T47D (cell line): ENCODE measurements around the gene ABCA7.
A peak's percentile ranks its signal among the peaks of the same experiment; 100 is the strongest.

Source experiments
- DNase-seq, 2 experiments: peaks; one replicate each; pipeline versions ENCODE4 v3.0.0 to v3.0.0-alpha.2; 2011 to 2012; ENCODE audit warnings: low read depth in 1 of 2, low spot score in 1 of 2
- JUND ChIP-seq: IDR thresholded peaks from 2 replicates; pipeline ENCODE4 v1.6.1; 2012; ENCODE audit warnings: low read depth
- in situ Hi-C: cut with HindIII; loops from 2 replicates; pipeline ENCODE4 v1.10.0; 2016; ENCODE audit warnings: low sequenced_read_pairs, low pct_unique_long_range_greater_than_20kb

The ABCA7 gene

DNA sequence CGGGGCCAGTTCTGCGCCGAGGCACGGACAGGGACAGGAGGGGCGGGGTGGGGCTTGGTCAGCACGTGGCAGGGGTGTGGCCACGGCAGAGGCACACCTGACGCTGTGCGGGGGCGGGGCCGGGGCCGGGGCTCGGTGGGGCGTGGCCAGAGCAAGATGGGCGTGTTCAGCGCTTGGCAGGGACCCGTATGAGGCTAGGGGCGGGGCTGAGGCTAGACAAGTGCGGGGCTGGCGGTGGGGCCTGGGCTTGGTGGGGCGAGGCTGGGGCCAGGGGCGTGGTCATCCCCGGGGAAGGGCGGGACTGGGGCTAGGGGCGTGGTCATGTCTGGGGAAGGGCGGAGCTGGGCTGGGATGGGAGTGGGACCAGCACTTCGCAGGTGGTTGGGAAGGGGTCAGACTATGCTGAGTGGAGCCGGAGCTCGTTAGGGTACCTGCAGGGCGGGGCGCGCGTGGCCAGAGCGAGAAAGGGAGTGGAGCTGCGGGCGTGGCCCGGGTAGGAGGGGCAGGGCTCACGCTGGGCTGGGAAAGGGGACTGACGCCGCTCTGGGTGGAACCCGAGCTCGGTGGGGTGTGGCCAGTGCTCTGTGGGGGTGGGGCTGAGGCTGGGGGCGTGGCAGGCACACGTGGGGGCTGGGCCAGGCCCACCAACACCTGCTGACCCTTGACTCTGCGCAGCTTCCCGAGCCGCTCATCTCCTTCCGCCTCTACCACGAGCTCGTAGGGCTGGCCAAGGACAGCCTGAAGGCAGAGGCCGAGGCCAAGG is 42.4 kb downstream of the ABCA7 start:
- in situ Hi-C loops = no loop called here
- TF ChIP-seq JUND = no peak
- peak; percentile 88 to 96 for DNase-seq

- no peak for DNase-seq
- no peak for TF ChIP-seq JUND
- in situ Hi-C loops = no loop called here
Measured at GRCh38 chr19:1082928-1083816, 43.3 kb downstream of the ABCA7 start.

- in situ Hi-C loops = no loop called here
- no peak for DNase-seq
- TF ChIP-seq JUND = no peak
Measured at GRCh38 chr19:1084024-1084868, 44.3 kb downstream of the ABCA7 start.

DNA sequence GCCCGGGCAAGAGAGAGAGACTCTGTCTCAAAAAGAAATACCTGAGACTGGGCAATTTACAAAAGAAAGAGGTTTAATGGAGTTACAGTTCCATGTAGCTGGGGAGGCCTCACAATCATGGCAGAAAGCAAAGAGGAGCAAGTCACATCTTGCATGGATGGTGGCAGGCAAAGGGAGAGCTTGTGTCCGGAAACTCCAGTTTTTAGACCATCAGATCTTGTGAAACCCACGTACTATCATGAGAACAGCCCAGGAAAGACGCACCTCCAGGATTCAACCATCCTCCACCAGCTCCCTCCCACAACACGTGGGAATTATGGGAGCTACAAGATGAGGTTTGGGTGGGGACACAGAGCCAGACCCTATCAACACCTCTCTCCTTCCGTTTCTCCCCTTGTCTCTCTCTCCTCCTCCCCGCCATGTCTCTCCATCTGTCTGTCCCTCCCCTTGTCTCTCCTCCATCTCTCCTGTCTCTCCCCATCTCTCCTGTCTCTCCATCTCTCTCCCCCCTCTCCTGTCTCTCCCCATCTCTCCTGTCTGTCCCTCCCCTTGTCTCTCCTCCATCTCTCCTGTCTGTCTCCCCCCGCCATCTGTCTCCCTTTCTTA is 45.2 kb downstream of the ABCA7 start:
- in situ Hi-C loops = no loop called here
- TF ChIP-seq JUND = no peak
- no peak for DNase-seq

GRCh38 chr19:1085676-1086442 is 46.0 kb downstream of the ABCA7 start:
- no peak for TF ChIP-seq JUND
- in situ Hi-C loops = no loop called here
- DNase-seq = no peak

DNA sequence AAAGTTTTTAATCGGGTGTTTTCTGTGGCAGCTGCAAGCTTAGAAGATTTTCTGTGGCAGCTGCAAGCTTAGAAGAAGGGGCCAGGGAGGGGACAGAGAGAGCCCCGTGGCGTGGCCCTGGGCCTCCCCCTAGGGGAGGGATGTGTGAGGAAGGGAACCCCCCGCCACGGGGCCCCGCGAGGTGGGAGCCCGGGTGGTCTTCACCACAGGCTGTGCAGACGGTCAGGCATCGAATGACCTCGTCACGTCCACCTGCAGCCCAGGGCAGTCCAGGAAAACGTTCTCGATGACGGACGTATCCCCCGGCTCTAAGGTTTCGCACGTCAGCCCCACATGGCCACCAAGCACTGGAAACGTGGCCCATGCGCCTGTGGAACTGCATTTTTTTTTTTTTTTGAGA is 46.7 kb downstream of the ABCA7 start:
- TF ChIP-seq JUND = no peak
- no peak for DNase-seq
- in situ Hi-C loops = no loop called here

DNA sequence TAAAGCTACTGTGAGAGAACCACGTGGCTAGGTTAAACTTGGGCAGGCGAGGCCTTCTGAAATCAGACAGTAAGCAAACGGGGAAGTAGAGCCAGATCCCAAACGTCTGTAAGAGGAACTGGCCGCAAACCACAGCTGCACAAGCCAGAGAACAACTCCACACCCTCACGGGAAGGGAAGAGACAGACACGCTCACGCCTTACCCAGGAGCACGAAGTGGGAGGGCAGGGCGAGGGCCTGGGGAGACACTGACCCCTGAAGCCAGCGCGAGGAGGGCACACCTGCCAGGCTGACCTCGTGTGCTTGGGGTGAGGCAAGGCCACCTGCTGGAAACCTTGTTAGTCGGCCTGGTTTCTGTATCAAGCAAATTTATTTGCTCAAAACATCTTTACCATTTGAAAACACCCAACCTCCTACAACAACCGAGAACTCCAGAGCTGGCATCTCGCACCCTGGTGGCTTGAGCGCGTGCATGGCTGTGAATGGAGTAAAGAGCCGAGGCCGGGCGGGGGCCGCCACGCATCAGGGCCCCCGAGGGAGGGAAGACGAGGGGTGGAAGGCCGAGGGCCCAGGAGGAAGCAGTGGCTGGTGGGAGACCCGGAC is 48.0 kb downstream of the ABCA7 start:
- DNase-seq = no peak
- in situ Hi-C loops = no loop called here

GRCh38 chr19:1088416-1089010 is 48.6 kb downstream of the ABCA7 start:
- in situ Hi-C loops = no loop called here
- TF ChIP-seq JUND = no peak
- no peak for DNase-seq

More for the DNA sequence above, 48.0 kb downstream of the ABCA7 start:
- TF ChIP-seq JUND = no peak

DNA sequence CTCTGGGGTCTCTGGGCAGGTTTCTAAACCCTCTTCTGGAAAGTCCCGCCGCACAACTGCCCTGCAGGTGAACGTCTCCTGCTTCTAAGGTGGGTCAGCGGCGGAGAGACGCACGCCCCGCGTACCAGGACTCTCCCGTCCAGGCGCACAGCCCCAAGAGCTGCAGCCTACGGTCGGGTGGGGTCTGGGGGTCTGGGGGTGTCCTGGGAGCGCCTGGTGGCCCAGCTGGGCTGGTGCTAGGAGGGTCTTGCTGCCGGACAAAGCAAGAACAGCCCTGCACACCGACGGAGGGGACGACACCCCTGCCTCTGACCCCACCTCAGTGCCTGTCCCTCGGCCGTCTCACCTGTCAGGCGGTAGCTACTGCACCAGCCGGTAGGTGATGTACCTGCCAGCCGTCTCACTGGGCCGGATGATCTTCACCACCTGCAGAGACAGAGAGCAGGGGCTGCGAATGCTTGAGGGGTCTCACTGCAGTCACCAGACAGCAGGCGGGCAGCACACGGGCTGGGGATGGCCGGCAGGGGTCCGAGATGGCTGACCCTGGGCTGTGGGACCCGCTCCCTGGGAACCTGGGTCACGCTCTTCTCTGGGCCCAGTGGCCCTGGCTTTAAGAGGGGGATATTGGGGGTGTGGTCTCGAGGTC is 49.3 kb downstream of the ABCA7 start:
- no peak for DNase-seq
- no peak for TF ChIP-seq JUND
- in situ Hi-C loops = no loop called here

DNA sequence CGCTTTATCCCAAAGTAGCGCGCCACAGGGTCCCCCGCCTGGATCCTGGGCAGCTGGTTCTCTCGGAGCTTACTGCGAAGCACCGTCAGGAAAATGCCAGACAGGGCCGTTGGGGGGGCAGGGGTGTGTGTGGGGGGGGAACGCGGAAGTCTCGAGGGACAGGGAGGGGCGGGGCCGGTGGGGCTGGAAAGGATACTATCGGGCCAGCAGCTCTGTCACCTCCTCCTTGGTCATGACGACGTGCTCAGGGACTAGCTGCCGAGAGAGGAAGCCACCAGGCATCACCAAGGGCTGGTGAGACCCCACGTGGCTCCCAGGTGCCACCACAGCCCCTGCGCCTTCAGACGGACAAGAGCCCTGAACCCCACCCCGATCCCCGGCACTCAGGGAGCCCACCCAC is 50.0 kb downstream of the ABCA7 start:
- no peak for DNase-seq
- in situ Hi-C loops = no loop called here
- TF ChIP-seq JUND = no peak
